K562 (cell line): ENCODE measurements around the gene RGS9. TPM values are rescaled to one million over a fixed set of nuclear protein-coding genes. Genes with fewer than 3 reads are reported as not detected.

Source experiments
- ARID2 ChIP-seq: fragments of 450-650 bp; IDR thresholded peaks from 2 replicates; pipeline ENCODE4 v1.6.1; 2017; ENCODE audit warnings: antibody characterized with exemption, mild to moderate bottlenecking
- CBX8 ChIP-seq: fragments of 200-600 bp; sonication (generic); IDR thresholded peaks from 2 replicates; pipeline ENCODE4 v1.6.1; 2012; ENCODE audit warnings: borderline replicate concordance, mixed run types, low read depth, mild to moderate bottlenecking, moderate library complexity, mixed read lengths, low read length, control low read depth, inconsistent platforms; ENCODE audit not compliant: poor library complexity, severe bottlenecking; ENCODE audit errors: extremely low read depth
- CXXC5 ChIP-seq: fragments of 250-450 bp; sonication (Bioruptor Pico); IDR thresholded peaks from 2 replicates; pipeline ENCODE4 v1.8.0; 2022; ENCODE audit warnings: inconsistent platforms, mild to moderate bottlenecking, moderate library complexity
- JUND ChIP-seq, 2 experiments: IDR thresholded peaks; 2 replicates in 1 of 2; 3 replicates in 1 of 2; pipeline ENCODE4 v1.6.1; 2011; ENCODE audit warnings: borderline replicate concordance in 2 of 2, low read depth in 2 of 2, low read length in 2 of 2, improper control_type of control experiment in 1 of 2, missing biosample characterization in 1 of 2, missing genetic modification characterization in 1 of 2, missing genetic modification reagents in 1 of 2
- L3MBTL2 ChIP-seq: fragments of 450-650 bp; IDR thresholded peaks from 2 replicates; pipeline ENCODE4 v1.6.1; 2016; ENCODE audit warnings: mild to moderate bottlenecking, moderate library complexity
- MECOM ChIP-seq: fragments of 250-450 bp; sonication (Bioruptor Pico); IDR thresholded peaks from 2 replicates; pipeline ENCODE4 v1.8.0; 2022; ENCODE audit warnings: inconsistent platforms
- NFIC ChIP-seq: fragments of 450-650 bp; IDR thresholded peaks from 2 replicates; pipeline ENCODE4 v1.6.1; 2017; ENCODE audit warnings: mild to moderate bottlenecking, inconsistent platforms
- NUFIP1 ChIP-seq: fragments of 450-650 bp; IDR thresholded peaks from 2 replicates; pipeline ENCODE4 v1.6.1; 2018; ENCODE audit not compliant: partially characterized antibody
- SIN3A ChIP-seq, 2 experiments: fragments of 150-350 bp in 1 of 2; IDR thresholded peaks; 2 replicates each; pipeline ENCODE4 v1.6.1; 2011 to 2016; ENCODE audit warnings: borderline replicate concordance in 2 of 2, low read depth in 2 of 2, low read length in 2 of 2, mild to moderate bottlenecking in 2 of 2, moderate library complexity in 2 of 2; ENCODE audit not compliant: control insufficient read depth in 1 of 2
- SMAD4 ChIP-seq: fragments of 250-450 bp; sonication (Bioruptor Pico); conservative IDR thresholded peaks from 2 replicates; pipeline ENCODE4 v1.8.0; 2021; ENCODE audit warnings: inconsistent platforms, mild to moderate bottlenecking, moderate library complexity
- TAF1 ChIP-seq: IDR thresholded peaks from 2 replicates; pipeline ENCODE4 v1.6.1; 2011; ENCODE audit warnings: mild to moderate bottlenecking, low read length, moderate library complexity; ENCODE audit not compliant: insufficient read depth, control insufficient read depth, severe bottlenecking; ENCODE audit errors: extremely low read depth
- ZBTB1 ChIP-seq: sonication (generic); formaldehyde crosslinking; IDR thresholded peaks from 2 replicates; pipeline ENCODE4 v1.8.1; 2023; ENCODE audit warnings: missing genetic modification reagents, low read depth, mild to moderate bottlenecking, borderline replicate concordance
- ZNF324 ChIP-seq: fragments of 250-450 bp; sonication (Bioruptor Pico); IDR thresholded peaks from 2 replicates; pipeline ENCODE4 v1.4.0; 2020; ENCODE audit warnings: mild to moderate bottlenecking
- polyA plus RNA-seq, 8 experiments: library from polyadenylated mRNA; depleted of rRNA in 4 of 8; stranded (reverse) in 5 of 8; unstranded in 3 of 8; fragments of >200 nt; fragmentation: Nextera tagmentation in 2 of 8; fragmentation: Illumina TruSeq in 1 of 8; extraction: Ambion mirVana in 2 of 8; extraction: Trizol in 1 of 8; gene quantifications; 2 replicates each; pipeline versions ENCODE4 v1.2.1 to v1.2.3, GENCODE V29; 2011 to 2014; ENCODE audit warnings: inconsistent platforms in 1 of 8, missing spikeins in 1 of 8
- total RNA-seq, 7 experiments: library from RNA; depleted of rRNA in 6 of 7; stranded (reverse); fragments of >200 nt in 6 of 7; fragmentation: Illumina TruSeq in 2 of 7; extraction: Trizol in 2 of 7; gene quantifications; 2 replicates each; pipeline versions ENCODE4 v1.2.1 to v1.2.3, GENCODE V29; 2011 to 2021; ENCODE audit warnings: low replicate concordance in 1 of 7
- TF ChIP-seq, protein P1 (sequence below): sonication (generic); formaldehyde crosslinking; IDR thresholded peaks from 2 replicates; pipeline ENCODE4 v1.8.0; 2023; ENCODE audit warnings: missing genetic modification reagents, mild to moderate bottlenecking, borderline replicate concordance
- TF ChIP-seq, protein P2 (sequence below): IDR thresholded peaks from 2 replicates; pipeline ENCODE4 v1.6.1; 2016; ENCODE audit warnings: missing genetic modification characterization, missing compliant biosample characterization
- TF ChIP-seq, protein P3 (sequence below): fragments of 200-800 bp; sonication (Bioruptor generic); IDR thresholded peaks from 2 replicates; pipeline ENCODE4 v1.6.1; 2017; ENCODE audit warnings: missing genetic modification characterization, missing compliant biosample characterization

RGS9 gene
- total and polyA plus RNA-seq, 9 of the 15 experiments (the other 6 are each of a cell fraction or from before 2014, with no cell fraction given), result 0.18 to 1.4 (median 0.55) TPM

DNA sequence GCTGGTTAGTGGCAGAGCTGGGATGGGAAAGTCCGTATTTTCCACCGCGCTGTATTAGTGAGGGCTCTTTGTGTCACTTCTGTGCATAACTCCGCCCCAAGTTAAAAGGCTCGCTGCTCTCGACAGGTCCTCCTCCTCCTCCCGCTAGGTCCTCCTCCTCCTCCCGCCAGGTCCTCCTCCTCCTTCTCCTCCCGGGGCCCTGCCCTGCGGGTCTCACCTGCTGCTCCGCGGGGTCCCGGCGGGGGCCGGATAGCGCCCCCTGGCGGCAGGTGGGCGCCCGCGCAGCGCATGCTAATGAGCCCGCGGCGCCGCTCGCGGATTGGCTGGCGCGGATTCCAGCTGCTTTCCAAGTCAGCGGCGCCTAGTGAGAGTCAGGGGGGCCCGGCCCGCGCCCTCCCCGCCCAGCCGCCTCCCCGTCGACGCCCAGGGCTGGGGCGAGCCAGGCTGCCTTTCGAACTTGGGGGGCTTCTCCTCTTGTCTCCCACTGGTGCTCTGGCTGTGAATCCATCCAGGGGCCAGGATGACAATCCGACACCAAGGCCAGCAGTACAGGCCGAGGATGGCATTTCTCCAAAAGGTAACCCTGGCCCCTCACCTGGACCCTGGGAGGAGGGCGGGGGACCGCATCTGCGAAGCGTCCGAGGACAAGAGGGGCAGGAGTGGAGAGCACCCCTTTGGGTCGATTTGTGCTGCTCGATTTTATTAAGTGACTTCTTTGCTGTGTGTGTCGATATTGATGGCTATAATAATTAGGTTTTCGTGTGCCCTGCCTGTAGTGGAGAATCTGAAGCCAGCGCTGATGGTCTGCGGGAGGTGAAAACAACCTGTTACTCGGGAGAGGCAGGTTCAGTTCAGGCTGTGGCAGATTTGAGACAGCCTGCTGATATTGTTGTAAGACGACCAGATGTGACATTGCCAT is at the start of gene RGS9 (continued):
- TF ChIP-seq, protein P1, sequence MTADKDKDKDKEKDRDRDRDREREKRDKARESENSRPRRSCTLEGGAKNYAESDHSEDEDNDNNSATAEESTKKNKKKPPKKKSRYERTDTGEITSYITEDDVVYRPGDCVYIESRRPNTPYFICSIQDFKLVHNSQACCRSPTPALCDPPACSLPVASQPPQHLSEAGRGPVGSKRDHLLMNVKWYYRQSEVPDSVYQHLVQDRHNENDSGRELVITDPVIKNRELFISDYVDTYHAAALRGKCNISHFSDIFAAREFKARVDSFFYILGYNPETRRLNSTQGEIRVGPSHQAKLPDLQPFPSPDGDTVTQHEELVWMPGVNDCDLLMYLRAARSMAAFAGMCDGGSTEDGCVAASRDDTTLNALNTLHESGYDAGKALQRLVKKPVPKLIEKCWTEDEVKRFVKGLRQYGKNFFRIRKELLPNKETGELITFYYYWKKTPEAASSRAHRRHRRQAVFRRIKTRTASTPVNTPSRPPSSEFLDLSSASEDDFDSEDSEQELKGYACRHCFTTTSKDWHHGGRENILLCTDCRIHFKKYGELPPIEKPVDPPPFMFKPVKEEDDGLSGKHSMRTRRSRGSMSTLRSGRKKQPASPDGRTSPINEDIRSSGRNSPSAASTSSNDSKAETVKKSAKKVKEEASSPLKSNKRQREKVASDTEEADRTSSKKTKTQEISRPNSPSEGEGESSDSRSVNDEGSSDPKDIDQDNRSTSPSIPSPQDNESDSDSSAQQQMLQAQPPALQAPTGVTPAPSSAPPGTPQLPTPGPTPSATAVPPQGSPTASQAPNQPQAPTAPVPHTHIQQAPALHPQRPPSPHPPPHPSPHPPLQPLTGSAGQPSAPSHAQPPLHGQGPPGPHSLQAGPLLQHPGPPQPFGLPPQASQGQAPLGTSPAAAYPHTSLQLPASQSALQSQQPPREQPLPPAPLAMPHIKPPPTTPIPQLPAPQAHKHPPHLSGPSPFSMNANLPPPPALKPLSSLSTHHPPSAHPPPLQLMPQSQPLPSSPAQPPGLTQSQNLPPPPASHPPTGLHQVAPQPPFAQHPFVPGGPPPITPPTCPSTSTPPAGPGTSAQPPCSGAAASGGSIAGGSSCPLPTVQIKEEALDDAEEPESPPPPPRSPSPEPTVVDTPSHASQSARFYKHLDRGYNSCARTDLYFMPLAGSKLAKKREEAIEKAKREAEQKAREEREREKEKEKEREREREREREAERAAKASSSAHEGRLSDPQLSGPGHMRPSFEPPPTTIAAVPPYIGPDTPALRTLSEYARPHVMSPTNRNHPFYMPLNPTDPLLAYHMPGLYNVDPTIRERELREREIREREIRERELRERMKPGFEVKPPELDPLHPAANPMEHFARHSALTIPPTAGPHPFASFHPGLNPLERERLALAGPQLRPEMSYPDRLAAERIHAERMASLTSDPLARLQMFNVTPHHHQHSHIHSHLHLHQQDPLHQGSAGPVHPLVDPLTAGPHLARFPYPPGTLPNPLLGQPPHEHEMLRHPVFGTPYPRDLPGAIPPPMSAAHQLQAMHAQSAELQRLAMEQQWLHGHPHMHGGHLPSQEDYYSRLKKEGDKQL, result 0 out of 2 replicates have a peak, but pooled peaks have one; percentile 56
- TF ChIP-seq NFIC (peak; percentile 22), L3MBTL2 (0 out of 2 replicates have a peak, but pooled peaks have one; percentile 58), CXXC5 (CRISPR knock-in tag) (peak; percentile 59), JUND (IDR thresholded peaks at IDR 0.05; ENCODE audit: borderline replicate concordance, low read depth, low read length) (peak; percentile 31; the same call in 1 of the 2 replicates), JUND (tag; IDR thresholded peaks at IDR 0.05; ENCODE audit: borderline replicate concordance, low read depth, low read length) (no peak; the same call in 2 of the 3 replicates), MECOM (no peak), SIN3A (IDR thresholded peaks at IDR 0.05; ENCODE audit: borderline replicate concordance in 2 of 2, control insufficient read depth in 1 of 2, low read depth in 2 of 2, low read length in 2 of 2) (no peak), ARID2 (peak; percentile 42; the same call in 1 of the 2 replicates), ZBTB1 (CRISPR knock-in tag) (peak; percentile 36; the same call in 1 of the 2 replicates), NUFIP1 (no peak), CBX8 (no peak), ZNF324 (CRISPR knock-in tag) (no peak), TAF1 (no peak), SMAD4 (CRISPR knock-in tag) (peak; percentile 71)
- TF ChIP-seq, protein P2, sequence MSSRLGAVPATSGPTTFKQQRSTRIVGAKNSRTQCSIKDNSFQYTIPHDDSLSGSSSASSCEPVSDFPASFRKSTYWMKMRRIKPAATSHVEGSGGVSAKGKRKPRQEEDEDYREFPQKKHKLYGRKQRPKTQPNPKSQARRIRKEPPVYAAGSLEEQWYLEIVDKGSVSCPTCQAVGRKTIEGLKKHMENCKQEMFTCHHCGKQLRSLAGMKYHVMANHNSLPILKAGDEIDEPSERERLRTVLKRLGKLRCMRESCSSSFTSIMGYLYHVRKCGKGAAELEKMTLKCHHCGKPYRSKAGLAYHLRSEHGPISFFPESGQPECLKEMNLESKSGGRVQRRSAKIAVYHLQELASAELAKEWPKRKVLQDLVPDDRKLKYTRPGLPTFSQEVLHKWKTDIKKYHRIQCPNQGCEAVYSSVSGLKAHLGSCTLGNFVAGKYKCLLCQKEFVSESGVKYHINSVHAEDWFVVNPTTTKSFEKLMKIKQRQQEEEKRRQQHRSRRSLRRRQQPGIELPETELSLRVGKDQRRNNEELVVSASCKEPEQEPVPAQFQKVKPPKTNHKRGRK (tag), result peak; percentile 47; the same call in 1 of the 2 replicates
- TF ChIP-seq, protein P3, sequence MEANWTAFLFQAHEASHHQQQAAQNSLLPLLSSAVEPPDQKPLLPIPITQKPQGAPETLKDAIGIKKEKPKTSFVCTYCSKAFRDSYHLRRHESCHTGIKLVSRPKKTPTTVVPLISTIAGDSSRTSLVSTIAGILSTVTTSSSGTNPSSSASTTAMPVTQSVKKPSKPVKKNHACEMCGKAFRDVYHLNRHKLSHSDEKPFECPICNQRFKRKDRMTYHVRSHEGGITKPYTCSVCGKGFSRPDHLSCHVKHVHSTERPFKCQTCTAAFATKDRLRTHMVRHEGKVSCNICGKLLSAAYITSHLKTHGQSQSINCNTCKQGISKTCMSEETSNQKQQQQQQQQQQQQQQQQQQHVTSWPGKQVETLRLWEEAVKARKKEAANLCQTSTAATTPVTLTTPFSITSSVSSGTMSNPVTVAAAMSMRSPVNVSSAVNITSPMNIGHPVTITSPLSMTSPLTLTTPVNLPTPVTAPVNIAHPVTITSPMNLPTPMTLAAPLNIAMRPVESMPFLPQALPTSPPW, result peak; percentile 76
